GM12878 (cell line): Measurements from ENCODE around the gene HDX. TPM values are rescaled to one million over a fixed set of nuclear protein-coding genes. Genes with fewer than 3 reads are reported as not detected.

ENCODE experiments used
- ATAC-seq: fragments of 200-7000 bp; cut with Tn5 transposase; 3 replicates; pipeline ENCODE4 v1.9.1; 2020; ENCODE audit warnings: mild to moderate bottlenecking, moderate library complexity
- BruUV-seq: library from RNA; stranded (reverse); fragments of 400-500 nt; replicated peaks from 2 replicates; lab custom pipeline; 2021; lab: Mats Ljungman, UMichigan
- CTCF ChIA-PET: fragments of 300-600 bp; sonication (Branson Sonifier 250); formaldehyde crosslinking; extraction: SDS; loops from one replicate; lab custom pipeline; 2021; ENCODE audit warnings: inconsistent platforms; lab: Yijun Ruan, JAX
- POLR2A ChIA-PET: fragments of 350-600 bp; formaldehyde crosslinking; extraction: SDS; loops from one replicate; lab custom pipeline; 2021; ENCODE audit warnings: inconsistent platforms; lab: Charles Lee
- RAD21 ChIA-PET: fragments of 300-600 bp; sonication (Branson Sonifier 250); formaldehyde crosslinking; loops from one replicate; lab custom pipeline; 2023; ENCODE audit warnings: antibody characterized with exemption; ENCODE audit not compliant: unreplicated experiment; lab: Charles Lee
- SMC1A ChIA-PET: fragments of 300-600 bp; sonication (Branson Sonifier 250); formaldehyde crosslinking; loops from one replicate; lab custom pipeline; 2023; ENCODE audit not compliant: unreplicated experiment, uncharacterized antibody; lab: Charles Lee
- DNase-seq: peaks from one replicate; pipeline ENCODE4 v3.0.0-alpha.2; 2011; ENCODE audit warnings: low read depth, low spot score
- FAIRE-seq: peaks from 3 replicates; lab custom pipeline; 2011; peaks lifted over from hg19 to GRCh38; lab: Jason Lieb, UNC
- H2AFZ ChIP-seq: 2 replicates; pipeline ENCODE4 v1.6.0; 2011; ENCODE audit warnings: low read depth, low read length, control low read depth; ENCODE audit not compliant: control insufficient read depth
- H3K27ac ChIP-seq: 2 replicates; pipeline ENCODE4 v1.5.1; 2011; ENCODE audit warnings: control low read depth; ENCODE audit not compliant: control insufficient read depth, insufficient read depth
- H3K27me3 ChIP-seq, 2 experiments: replicated peaks in 1 of 2; 2 replicates each; pipeline versions ENCODE4 v1.6.0 to v1.6.1; 2011; ENCODE audit warnings: low read length in 1 of 2; ENCODE audit not compliant: control insufficient read depth in 2 of 2, insufficient read depth in 2 of 2
- H3K36me3 ChIP-seq, 2 experiments: 2 replicates each; pipeline ENCODE4 v1.5.1; 2011; ENCODE audit warnings: low read length in 1 of 2; ENCODE audit not compliant: control insufficient read depth in 2 of 2, insufficient read depth in 2 of 2
- H3K4me1 ChIP-seq: 2 replicates; pipeline ENCODE4 v1.6.1; 2011; ENCODE audit warnings: mild to moderate bottlenecking, low read length, moderate library complexity, mixed read lengths; ENCODE audit not compliant: control insufficient read depth, insufficient read depth
- H3K4me2 ChIP-seq: 2 replicates; pipeline ENCODE4 v1.6.0; 2011; ENCODE audit warnings: control low read depth; ENCODE audit not compliant: control insufficient read depth, insufficient read depth
- H3K4me3 ChIP-seq: fragments of 200-600 bp; sonication (generic); 2 replicates; pipeline ENCODE4 v1.5.1; 2016
- H3K79me2 ChIP-seq: 2 replicates; pipeline ENCODE4 v1.6.0; 2011; ENCODE audit warnings: low read length; ENCODE audit not compliant: control insufficient read depth, insufficient read depth
- H3K9ac ChIP-seq: 2 replicates; pipeline ENCODE4 v1.8.0; 2011; ENCODE audit warnings: low read length, control low read depth, mixed read lengths; ENCODE audit not compliant: control insufficient read depth, insufficient read depth
- H3K9me3 ChIP-seq: replicated peaks from 3 replicates; pipeline ENCODE4 v1.5.1; 2011; ENCODE audit warnings: mild to moderate bottlenecking, low read length; ENCODE audit not compliant: control insufficient read depth, insufficient read depth
- H4K20me1 ChIP-seq: 2 replicates; pipeline ENCODE4 v1.6.0; 2011; ENCODE audit not compliant: control insufficient read depth, insufficient read depth
- BRCA1 ChIP-seq: IDR thresholded peaks from 2 replicates; pipeline ENCODE4 v1.6.1; 2011; ENCODE audit warnings: low read depth, low read length, improper control_type of control experiment
- CHD4 ChIP-seq: fragments of 200-600 bp; sonication (generic); IDR thresholded peaks from 2 replicates; pipeline ENCODE4 v1.6.1; 2016; ENCODE audit warnings: mild to moderate bottlenecking
- ETV6 ChIP-seq, 2 experiments: fragments of 450-650 bp in 1 of 2; IDR thresholded peaks in 1 of 2; conservative IDR thresholded peaks in 1 of 2; 2 replicates each; pipeline ENCODE4 v1.6.1; 2014; ENCODE audit warnings: antibody characterized with exemption in 1 of 2, borderline replicate concordance in 1 of 2, low read depth in 1 of 2, mild to moderate bottlenecking in 1 of 2, moderate library complexity in 1 of 2
- GABPA ChIP-seq: IDR thresholded peaks from 2 replicates; pipeline ENCODE4 v1.6.1; 2014; ENCODE audit warnings: antibody characterized with exemption, low read depth, mild to moderate bottlenecking, inconsistent platforms
- JUNB ChIP-seq: IDR thresholded peaks from 2 replicates; pipeline ENCODE4 v1.6.1; 2016; ENCODE audit warnings: antibody characterized with exemption, mild to moderate bottlenecking
- JUND ChIP-seq: IDR thresholded peaks from 2 replicates; pipeline ENCODE4 v1.6.1; 2012; ENCODE audit warnings: low read depth, mild to moderate bottlenecking, low read length, improper control_type of control experiment, moderate library complexity
- KAT2A ChIP-seq: conservative IDR thresholded peaks from 2 replicates; pipeline ENCODE4 v1.6.1; 2011; ENCODE audit warnings: low read depth, low read length; ENCODE audit not compliant: control insufficient read depth
- MTA2 ChIP-seq: fragments of 450-650 bp; IDR thresholded peaks from 2 replicates; pipeline ENCODE4 v1.6.1; 2016; ENCODE audit warnings: low read depth, mild to moderate bottlenecking, moderate library complexity
- NBN ChIP-seq: fragments of 450-650 bp; IDR thresholded peaks from 2 replicates; pipeline ENCODE4 v1.6.1; 2016
- NR2C2 ChIP-seq: IDR thresholded peaks from 2 replicates; pipeline ENCODE4 v1.6.1; 2011; ENCODE audit warnings: borderline replicate concordance, low read depth; ENCODE audit not compliant: control insufficient read depth, insufficient read length
- NR2F1 ChIP-seq: fragments of 450-650 bp; conservative IDR thresholded peaks from 2 replicates; pipeline ENCODE4 v1.6.1; 2017; ENCODE audit warnings: mild to moderate bottlenecking
- RAD21 ChIP-seq: IDR thresholded peaks from 2 replicates; pipeline ENCODE4 v1.6.1; 2011; ENCODE audit warnings: mild to moderate bottlenecking, low read depth, low read length, moderate library complexity; ENCODE audit not compliant: insufficient read depth
- RBBP5 ChIP-seq: fragments of 200-600 bp; sonication (generic); conservative IDR thresholded peaks from 2 replicates; pipeline ENCODE4 v1.6.1; 2016
- SREBF1 ChIP-seq: IDR thresholded peaks from 2 replicates; pipeline ENCODE4 v1.6.1; 2012; ENCODE audit warnings: mild to moderate bottlenecking, low read length
- SREBF2 ChIP-seq: IDR thresholded peaks from 2 replicates; pipeline ENCODE4 v1.6.1; 2012; ENCODE audit warnings: mild to moderate bottlenecking, low read length
- YY1 ChIP-seq: IDR thresholded peaks from 2 replicates; pipeline ENCODE4 v1.6.1; 2011; ENCODE audit warnings: low read depth, mild to moderate bottlenecking, low read length
- ZNF207 ChIP-seq: fragments of 450-650 bp; IDR thresholded peaks from 2 replicates; pipeline ENCODE4 v1.6.1; 2014; ENCODE audit warnings: antibody characterized with exemption, mild to moderate bottlenecking, borderline replicate concordance
- WGBS: methylation state at CpG from one replicate; pipeline ENCODE4 v1.1.6; 2016; ENCODE audit warnings: low lambda C conversion rate; ENCODE audit not compliant: insufficient replicate concordance, insufficient coverage; ENCODE audit errors: missing lambda C conversion rate; 5-methylcytosine and 5-hydroxymethylcytosine counted together
- in situ Hi-C: fragments of 300-500 bp; cut with MboI; formaldehyde crosslinking; loops from 9 replicates; pipeline ENCODE4 v1.14.3; 2018; ENCODE audit warnings: mixed read lengths
- intact Hi-C: fragments of 100-400 bp; cut with micrococcal nuclease; formaldehyde crosslinking; loops from one replicate; pipeline ENCODE4 v1.14.2; 2022; ENCODE audit not compliant: unreplicated experiment
- polyA plus RNA-seq, 11 experiments: library from polyadenylated mRNA; depleted of rRNA in 4 of 11; unstranded in 6 of 11; stranded (reverse) in 5 of 11; fragments of >200 nt; fragmentation: Nextera tagmentation in 4 of 11; fragmentation: Illumina TruSeq in 1 of 11; extraction: Ambion mirVana in 4 of 11; extraction: Trizol in 1 of 11; gene quantifications; 1 replicate in 1 of 11; 2 replicates in 10 of 11; pipeline versions ENCODE4 v1.2.1 to v1.2.3, GENCODE V29; 2011 to 2016; ENCODE audit warnings: inconsistent platforms in 2 of 11, missing spikeins in 2 of 11, low read depth in 1 of 11
- total RNA-seq, 4 experiments: library from RNA; depleted of rRNA in 3 of 4; stranded (reverse); fragments of >200 nt in 3 of 4; fragmentation: Illumina TruSeq in 1 of 4; extraction: Trizol in 1 of 4; gene quantifications; 2 replicates each; pipeline versions ENCODE4 v1.2.1 to v1.2.3, GENCODE V29; 2013 to 2021
- TF ChIP-seq, protein P1 (sequence below): fragments of 450-650 bp; IDR thresholded peaks from 2 replicates; pipeline ENCODE4 v1.6.1; 2016; ENCODE audit warnings: mild to moderate bottlenecking
- TF ChIP-seq, protein P2 (sequence below): IDR thresholded peaks from 2 replicates; pipeline ENCODE4 v1.6.1; 2011; ENCODE audit warnings: low read depth, low read length, improper control_type of control experiment, borderline replicate concordance

The HDX gene
- total and polyA plus RNA-seq, 10 of the 15 experiments (the other 5 are each of a cell fraction or from before 2014, with no cell fraction given), result 2.9 to 8.6 (median 6.3) TPM; not detected in 1

DNA sequence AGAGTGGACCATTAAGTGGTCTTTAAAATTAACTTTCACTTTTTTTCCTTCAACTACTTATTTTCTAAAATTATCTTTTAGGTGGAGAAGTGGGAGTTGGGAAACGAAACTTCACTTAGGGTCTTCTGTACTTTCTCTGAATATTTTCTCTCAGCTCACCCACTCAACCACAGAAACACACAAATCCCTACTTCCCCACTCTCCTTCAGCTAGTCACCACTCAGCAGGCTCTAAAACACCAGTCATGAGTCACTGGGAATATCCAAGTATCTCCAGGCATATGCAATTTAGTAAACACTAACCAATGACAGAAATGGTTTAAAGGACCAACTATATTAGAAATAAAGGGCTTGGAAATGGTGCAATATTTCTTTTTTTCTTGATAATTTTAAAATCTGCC is 161.3 kb downstream of the HDX start (continued):
- TF ChIP-seq, protein P1, sequence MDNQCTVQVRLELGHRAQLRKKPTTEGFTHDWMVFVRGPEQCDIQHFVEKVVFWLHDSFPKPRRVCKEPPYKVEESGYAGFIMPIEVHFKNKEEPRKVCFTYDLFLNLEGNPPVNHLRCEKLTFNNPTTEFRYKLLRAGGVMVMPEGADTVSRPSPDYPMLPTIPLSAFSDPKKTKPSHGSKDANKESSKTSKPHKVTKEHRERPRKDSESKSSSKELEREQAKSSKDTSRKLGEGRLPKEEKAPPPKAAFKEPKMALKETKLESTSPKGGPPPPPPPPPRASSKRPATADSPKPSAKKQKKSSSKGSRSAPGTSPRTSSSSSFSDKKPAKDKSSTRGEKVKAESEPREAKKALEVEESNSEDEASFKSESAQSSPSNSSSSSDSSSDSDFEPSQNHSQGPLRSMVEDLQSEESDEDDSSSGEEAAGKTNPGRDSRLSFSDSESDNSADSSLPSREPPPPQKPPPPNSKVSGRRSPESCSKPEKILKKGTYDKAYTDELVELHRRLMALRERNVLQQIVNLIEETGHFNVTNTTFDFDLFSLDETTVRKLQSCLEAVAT, result no peak
- TF ChIP-seq ZNF207 (no peak), BRCA1 (no peak), SREBF1 (no peak), GABPA (no peak), NR2F1 (no peak), KAT2A (no peak), JUNB (no peak), NR2C2 (no peak), CHD4 (no peak)

GRCh38 chrX:84339507-84340364 is 162.5 kb downstream of the HDX start:
- CTCF ChIA-PET, result interaction anchor here (0.7 to 1.6 kb wide), 7 partner anchors 9 to 717 kb away, joined by 3 to 6 read pairs (median 4); no protein-coding TSS in a partner anchor
- no peak overlapping the region for H3K27ac ChIP-seq
- TF ChIP-seq YY1 (no peak), RBBP5 (no peak), NBN (no peak), JUND (no peak), MTA2 (no peak), ETV6 (conservative IDR thresholded peaks at IDR 0.05 in 1 of 2, IDR thresholded peaks at IDR 0.05 in 1 of 2; ENCODE audit: borderline replicate concordance in 1 of 2, low read depth in 1 of 2) (peak in 1 of 2 experiments; percentile 33; a peak in 1 of 4 replicates), SREBF2 (no peak), RAD21 (peak; percentile 40; the same call in 1 of the 2 replicates)
- TF ChIP-seq, protein P1, result no peak
- TF ChIP-seq, protein P2, sequence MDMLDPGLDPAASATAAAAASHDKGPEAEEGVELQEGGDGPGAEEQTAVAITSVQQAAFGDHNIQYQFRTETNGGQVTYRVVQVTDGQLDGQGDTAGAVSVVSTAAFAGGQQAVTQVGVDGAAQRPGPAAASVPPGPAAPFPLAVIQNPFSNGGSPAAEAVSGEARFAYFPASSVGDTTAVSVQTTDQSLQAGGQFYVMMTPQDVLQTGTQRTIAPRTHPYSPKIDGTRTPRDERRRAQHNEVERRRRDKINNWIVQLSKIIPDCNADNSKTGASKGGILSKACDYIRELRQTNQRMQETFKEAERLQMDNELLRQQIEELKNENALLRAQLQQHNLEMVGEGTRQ, result no peak

More at GRCh38 chrX:84339507-84340364, 162.5 kb downstream of the HDX start:
- no peaks in the 10 kb centered on the region for H3K9me3 ChIP-seq
- H4K20me1 ChIP-seq, result no peaks in the 10 kb centered on the region
- no peaks in the 10 kb centered on the region for H3K27me3 ChIP-seq
- no peak for FAIRE-seq
- no peaks in the 10 kb centered on the region for H3K4me1 ChIP-seq
- ChIA-PET SMC1A (interaction anchor here (0.5 to 0.7 kb wide), 2 partner anchors 375 to 713 kb away, joined by 3 to 4 read pairs; no protein-coding TSS in a partner anchor), RAD21 (interaction anchor here (1.2 kb wide), 1 partner anchor 24 kb away, joined by 4 read pairs; no protein-coding TSS in a partner anchor), POLR2A (no interaction called here)
- H3K9ac ChIP-seq, result no peak overlapping the region
- H2AFZ ChIP-seq, result no peak overlapping the region
- BruUV-seq, result no TSS peak
- H3K36me3 ChIP-seq, result no peaks in the 10 kb centered on the region
- no peak overlapping the region for H3K4me2 ChIP-seq
- in situ Hi-C loops, result no loop called here
- no peak overlapping the region for H3K4me3 ChIP-seq
- intact Hi-C loops, result no loop called here
- no peaks in the 10 kb centered on the region for H3K79me2 ChIP-seq
- DNase-seq, result no peak
- 23% methylated on average over 4 of the region's 4 CpGs for WGBS
- ATAC-seq, result peak; percentile 67
